ENCODE data around the gene DLGAP1.

Gene DLGAP1

DNA sequence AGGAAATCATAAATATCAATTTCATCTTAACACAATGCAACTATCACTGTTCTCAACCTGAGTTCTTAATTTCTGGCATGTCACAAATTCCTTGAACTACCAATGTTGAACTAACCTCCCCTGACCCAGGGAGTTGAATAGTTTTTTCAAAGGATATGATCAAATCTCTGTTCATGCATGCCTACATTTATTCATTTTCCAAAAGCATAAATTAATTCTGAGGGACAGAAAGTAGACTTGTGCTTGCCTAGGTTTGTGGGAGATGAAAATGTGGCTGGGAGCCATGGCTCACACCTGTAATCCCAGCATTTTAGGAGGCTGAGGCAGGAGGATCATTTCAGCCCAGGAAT, 829.4 kb downstream of the DLGAP1 start:
- no peak overlapping the region for H3K27ac ChIP-seq (ENCODE audit: low read depth, low read length, poor library complexity, severe bottlenecking)
- H3K4me3 ChIP-seq (ENCODE audit: low read depth, low read length, poor library complexity, severe bottlenecking), result no peak overlapping the region

DNA sequence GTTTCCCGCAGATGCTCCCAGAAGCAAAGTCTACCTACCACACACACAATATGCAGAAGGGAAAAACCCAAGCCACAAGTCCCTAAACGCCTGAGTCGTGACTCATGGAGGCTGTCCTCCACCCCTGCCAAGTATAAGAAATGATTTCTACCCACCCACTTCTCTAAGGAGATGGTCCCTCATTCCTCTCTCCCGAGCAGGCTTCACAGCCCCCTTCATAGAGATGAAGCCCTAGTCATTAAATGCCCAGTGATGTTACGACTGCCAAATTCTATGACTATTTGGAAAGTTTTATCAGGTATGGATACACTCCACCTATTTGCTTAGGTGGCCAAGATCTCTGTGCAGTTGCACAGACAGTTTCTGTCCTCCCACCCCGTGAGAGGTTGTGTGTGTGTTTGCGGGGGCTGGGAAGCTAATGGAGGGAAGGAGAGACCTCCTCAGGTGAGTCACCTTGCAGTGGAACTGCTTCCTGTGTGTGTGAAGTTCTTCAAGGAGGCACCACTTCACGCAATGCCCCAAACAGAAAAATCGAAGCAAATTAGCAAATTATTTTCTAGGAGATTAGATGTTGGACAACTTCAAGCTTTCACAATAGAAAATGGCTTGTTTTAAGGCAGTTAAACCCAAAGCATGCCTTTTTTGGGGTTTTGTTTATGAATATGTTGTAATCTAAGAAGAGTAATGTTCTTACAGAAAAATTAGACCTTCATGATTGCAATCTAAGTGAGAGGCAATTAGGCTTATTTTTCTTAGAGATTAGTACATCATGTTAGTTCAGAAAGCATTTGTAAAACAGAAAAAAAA, 830.0 kb downstream of the DLGAP1 start:
- no peaks in the 10 kb centered on the region for H3K9me3 ChIP-seq (ENCODE audit: low read length)
- no peaks in the 10 kb centered on the region; the same call in 1 of the 2 replicates for H3K36me3 ChIP-seq (ENCODE audit: insufficient read depth, low read length)
- no peak overlapping the region for H3K4me2 ChIP-seq (ENCODE audit: low read length)
- no peaks in the 10 kb centered on the region for H4K20me1 ChIP-seq (ENCODE audit: insufficient read depth, low read length)
- H3K9me2 ChIP-seq (ENCODE audit: low read depth, low read length), result no peaks in the 10 kb centered on the region
- no peak overlapping the region for H3K4me3 ChIP-seq (ENCODE audit: low read depth, low read length, poor library complexity, severe bottlenecking)
- H3K9ac ChIP-seq (ENCODE audit: low read length), result no peak overlapping the region
- H3K27me3 ChIP-seq (ENCODE audit: insufficient read depth, low read length), result no peaks in the 10 kb centered on the region
- H3K27ac ChIP-seq (ENCODE audit: low read depth, low read length, poor library complexity, severe bottlenecking), result no peak overlapping the region
- no peak overlapping the region for H2AFZ ChIP-seq (ENCODE audit: low read length)
- H3F3A ChIP-seq (ENCODE audit: insufficient read depth, low read length), result no peaks in the 10 kb centered on the region
- H3K4me1 ChIP-seq (ENCODE audit: insufficient read depth, low read length, severe bottlenecking), result peaks cover 4% of the 10 kb centered on the region
- TF ChIP-seq, protein P1, sequence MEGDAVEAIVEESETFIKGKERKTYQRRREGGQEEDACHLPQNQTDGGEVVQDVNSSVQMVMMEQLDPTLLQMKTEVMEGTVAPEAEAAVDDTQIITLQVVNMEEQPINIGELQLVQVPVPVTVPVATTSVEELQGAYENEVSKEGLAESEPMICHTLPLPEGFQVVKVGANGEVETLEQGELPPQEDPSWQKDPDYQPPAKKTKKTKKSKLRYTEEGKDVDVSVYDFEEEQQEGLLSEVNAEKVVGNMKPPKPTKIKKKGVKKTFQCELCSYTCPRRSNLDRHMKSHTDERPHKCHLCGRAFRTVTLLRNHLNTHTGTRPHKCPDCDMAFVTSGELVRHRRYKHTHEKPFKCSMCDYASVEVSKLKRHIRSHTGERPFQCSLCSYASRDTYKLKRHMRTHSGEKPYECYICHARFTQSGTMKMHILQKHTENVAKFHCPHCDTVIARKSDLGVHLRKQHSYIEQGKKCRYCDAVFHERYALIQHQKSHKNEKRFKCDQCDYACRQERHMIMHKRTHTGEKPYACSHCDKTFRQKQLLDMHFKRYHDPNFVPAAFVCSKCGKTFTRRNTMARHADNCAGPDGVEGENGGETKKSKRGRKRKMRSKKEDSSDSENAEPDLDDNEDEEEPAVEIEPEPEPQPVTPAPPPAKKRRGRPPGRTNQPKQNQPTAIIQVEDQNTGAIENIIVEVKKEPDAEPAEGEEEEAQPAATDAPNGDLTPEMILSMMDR (IDR thresholded peaks at IDR 0.05; ENCODE audit: low read length), result no peak
- TF ChIP-seq EZH2 (IDR thresholded peaks at IDR 0.05; ENCODE audit: borderline replicate concordance, low read length), result no peak
- no peaks in the 10 kb centered on the region for H3K79me2 ChIP-seq (ENCODE audit: insufficient read depth, low read length)

More for the DNA sequence above, 829.4 kb downstream of the DLGAP1 start:
- no peaks in the 10 kb centered on the region for H3K9me3 ChIP-seq (ENCODE audit: low read length)
- H3K4me2 ChIP-seq (ENCODE audit: low read length), result no peak overlapping the region
- no peaks in the 10 kb centered on the region for H3K27me3 ChIP-seq (ENCODE audit: insufficient read depth, low read length)
- no peaks in the 10 kb centered on the region for H3F3A ChIP-seq (ENCODE audit: insufficient read depth, low read length)
- no peaks in the 10 kb centered on the region for H3K9me2 ChIP-seq (ENCODE audit: low read depth, low read length)
- H3K79me2 ChIP-seq (ENCODE audit: insufficient read depth, low read length), result no peaks in the 10 kb centered on the region
- H3K4me1 ChIP-seq (ENCODE audit: insufficient read depth, low read length, severe bottlenecking), result peaks cover 4% of the 10 kb centered on the region
- no peak overlapping the region for H3K9ac ChIP-seq (ENCODE audit: low read length)
- H4K20me1 ChIP-seq (ENCODE audit: insufficient read depth, low read length), result no peaks in the 10 kb centered on the region
- TF ChIP-seq EZH2 (IDR thresholded peaks at IDR 0.05; ENCODE audit: borderline replicate concordance, low read length), result no peak
- TF ChIP-seq, protein P1 (IDR thresholded peaks at IDR 0.05; ENCODE audit: low read length), result no peak
- H3K36me3 ChIP-seq (ENCODE audit: insufficient read depth, low read length), result no peaks in the 10 kb centered on the region; the same call in 1 of the 2 replicates
- no peak overlapping the region for H2AFZ ChIP-seq (ENCODE audit: low read length)

DNA sequence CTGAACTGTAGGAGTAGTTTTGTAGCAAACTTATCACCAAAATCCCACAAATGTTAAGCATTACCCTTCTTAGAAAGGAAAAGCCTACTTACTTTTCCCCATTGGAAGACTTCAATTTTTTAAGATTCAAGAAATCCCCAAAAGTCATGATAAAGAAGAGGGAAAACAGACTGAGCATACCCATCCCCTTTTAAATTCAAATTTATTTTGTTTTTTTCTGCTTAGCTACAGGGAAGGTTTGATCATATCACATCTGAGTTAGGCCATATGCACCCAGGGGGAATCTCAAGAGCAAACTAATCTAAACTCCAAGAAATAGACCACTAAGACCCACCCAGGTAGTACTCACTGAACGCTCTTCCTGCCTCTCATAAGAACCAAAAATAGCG, 830.6 kb downstream of the DLGAP1 start:
- Histone ChIP-seq H4K20me1 (ENCODE audit: insufficient read depth, low read length) (no peaks in the 10 kb centered on the region), H3K27me3 (ENCODE audit: insufficient read depth, low read length) (no peaks in the 10 kb centered on the region), H3K4me2 (ENCODE audit: low read length) (no peak overlapping the region), H3K27ac (ENCODE audit: low read depth, low read length, poor library complexity, severe bottlenecking) (no peak overlapping the region), H3K79me2 (ENCODE audit: insufficient read depth, low read length) (no peaks in the 10 kb centered on the region), H3K9ac (ENCODE audit: low read length) (no peak overlapping the region), H2AFZ (ENCODE audit: low read length) (no peak overlapping the region), H3K9me3 (ENCODE audit: low read length) (no peaks in the 10 kb centered on the region), H3K4me3 (ENCODE audit: low read depth, low read length, poor library complexity, severe bottlenecking) (no peak overlapping the region), H3F3A (ENCODE audit: insufficient read depth, low read length) (no peaks in the 10 kb centered on the region), H3K4me1 (ENCODE audit: insufficient read depth, low read length, severe bottlenecking) (peaks cover 4% of the 10 kb centered on the region), H3K9me2 (ENCODE audit: low read depth, low read length) (no peaks in the 10 kb centered on the region), H3K36me3 (ENCODE audit: insufficient read depth, low read length) (no peaks in the 10 kb centered on the region)
- TF ChIP-seq, protein P1 (IDR thresholded peaks at IDR 0.05; ENCODE audit: low read length), result no peak

Data from OCI-LY1 (cell line).